Measurements from ENCODE around the gene ZNF804A. TPM values are rescaled to one million over a fixed set of nuclear protein-coding genes. Genes with fewer than 3 reads are reported as not detected.

ZNF804A gene
- total RNA-seq, 2 experiments from 2014 or later: not detected

- no peaks in the 10 kb centered on the region for H3K36me3 ChIP-seq (ENCODE audit: insufficient read depth, low read length)
- TF ChIP-seq CTCF (IDR thresholded peaks at IDR 0.05): no peak
- H3K27ac ChIP-seq (ENCODE audit: low read depth in 1 of 2, low read length in 2 of 2): no peak overlapping the region
- H3K9me3 ChIP-seq (ENCODE audit: control insufficient read depth in 1 of 2, insufficient read depth in 1 of 2, low read length in 2 of 2): no peaks in the 10 kb centered on the region
- ATAC-seq (ENCODE audit: poor library complexity) (no peak), DNase-seq (no peak)
- Mint-ChIP-seq H3K4me3 (no peak overlapping the region), H3K36me3 (ENCODE audit: low read depth) (no peaks in the 10 kb centered on the region), H3K9me3 (no peaks in the 10 kb centered on the region), H3K27me3 (peaks cover 29% of the 10 kb centered on the region), H3K4me1 (ENCODE audit: low read depth) (peaks cover 1% of the 10 kb centered on the region), H3K27ac (no peak overlapping the region)
- CTCF ChIA-PET: no interaction called here
- intact Hi-C loops (cut with DNase I, micrococcal nuclease): no loop called here
- POLR2A ChIA-PET: no interaction called here
- no peaks in the 10 kb centered on the region for H3K4me1 ChIP-seq (ENCODE audit: insufficient read depth, low read length)
- H3K27me3 ChIP-seq (ENCODE audit: control insufficient read depth in 1 of 2, insufficient read depth in 2 of 2, low read length in 2 of 2): peaks cover 12 to 20% of the 10 kb centered on the region in 2 experiments
- no peak overlapping the region for H3K4me3 ChIP-seq (ENCODE audit: low read length)
Observed at GRCh38 chr2:184602734-184603133, 4.4 kb downstream of the ZNF804A start.

DNA sequence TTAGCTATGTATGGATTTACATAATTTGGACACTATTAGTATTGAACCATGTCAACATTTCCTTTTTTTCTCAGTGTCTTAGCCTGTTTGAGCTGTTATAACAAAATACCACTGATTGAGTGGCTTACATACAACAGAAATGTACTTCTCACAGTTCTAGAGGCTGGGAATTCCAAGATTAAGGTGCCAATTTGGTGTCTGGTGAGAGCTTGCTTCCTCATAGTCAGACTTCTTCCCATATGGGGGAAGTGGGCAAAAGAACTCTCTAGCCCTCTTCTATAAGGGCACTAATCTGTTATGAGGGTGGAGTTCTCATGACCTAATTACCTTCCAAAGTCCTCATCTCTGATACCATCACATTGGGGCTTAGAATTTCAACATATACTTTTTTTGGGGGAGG is 12.6 kb downstream of the ZNF804A start:
- Mint-ChIP-seq H3K36me3 (ENCODE audit: low read depth) (no peaks in the 10 kb centered on the region), H3K9me3 (peaks cover 2% of the 10 kb centered on the region), H3K27ac (no peak overlapping the region), H3K27me3 (no peaks in the 10 kb centered on the region), H3K4me1 (ENCODE audit: low read depth) (no peaks in the 10 kb centered on the region), H3K4me3 (no peak overlapping the region)
- Histone ChIP-seq H3K4me3 (ENCODE audit: low read length) (no peak overlapping the region), H3K27ac (ENCODE audit: low read depth in 1 of 2, low read length in 2 of 2) (no peak overlapping the region), H3K4me1 (ENCODE audit: insufficient read depth, low read length) (no peaks in the 10 kb centered on the region), H3K9me3 (ENCODE audit: control insufficient read depth in 1 of 2, insufficient read depth in 1 of 2, low read length in 2 of 2) (no peaks in the 10 kb centered on the region), H3K27me3 (ENCODE audit: control insufficient read depth in 1 of 2, insufficient read depth in 2 of 2, low read length in 2 of 2) (no peaks in the 10 kb centered on the region), H3K36me3 (ENCODE audit: insufficient read depth, low read length) (no peaks in the 10 kb centered on the region)
- ChIA-PET CTCF (no interaction called here), POLR2A (no interaction called here)
- TF ChIP-seq CTCF (IDR thresholded peaks at IDR 0.05): no peak
- intact Hi-C loops (cut with DNase I, micrococcal nuclease): no loop called here
- DNase-seq (no peak), ATAC-seq (ENCODE audit: poor library complexity) (no peak)

DNA sequence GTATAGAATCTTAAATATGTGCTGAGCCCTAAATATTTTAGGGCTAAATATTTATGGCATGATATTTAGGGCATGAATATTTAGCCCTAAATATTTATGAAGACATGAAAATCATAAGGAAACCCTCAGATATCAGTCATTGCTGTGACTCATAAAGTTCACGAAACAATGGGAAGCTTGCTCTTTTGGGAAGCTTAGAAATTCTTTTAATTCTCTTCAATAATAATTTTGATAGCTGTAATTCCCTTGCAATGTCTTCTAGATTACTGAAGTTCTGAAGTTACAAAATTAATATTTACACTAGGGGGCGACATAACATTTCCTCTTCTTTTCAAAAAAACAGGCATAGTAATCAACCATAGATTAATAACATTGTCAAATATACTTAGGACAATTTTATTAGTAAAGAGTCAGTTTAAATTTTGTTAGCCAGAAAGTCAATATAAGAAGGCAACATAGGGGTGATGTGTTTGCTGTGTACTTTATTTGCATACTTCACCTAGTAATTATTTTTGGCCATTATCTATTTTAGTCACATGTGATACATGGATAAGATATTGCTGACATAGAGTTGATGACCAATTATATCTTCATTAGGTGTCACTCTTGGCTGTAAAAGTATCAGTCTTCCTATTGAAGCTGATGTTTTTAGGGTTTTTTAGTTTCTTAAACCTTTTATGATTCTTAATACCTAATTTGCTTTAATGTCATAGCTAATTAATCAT is 13.2 kb downstream of the ZNF804A start:
- no peaks in the 10 kb centered on the region for H3K27me3 ChIP-seq (ENCODE audit: control insufficient read depth in 1 of 2, insufficient read depth in 2 of 2, low read length in 2 of 2)
- H3K4me3 ChIP-seq (ENCODE audit: low read length): no peak overlapping the region
- Mint-ChIP-seq H3K27me3 (no peaks in the 10 kb centered on the region), H3K4me1 (ENCODE audit: low read depth) (no peaks in the 10 kb centered on the region), H3K36me3 (ENCODE audit: low read depth) (no peaks in the 10 kb centered on the region), H3K9me3 (peaks cover 2% of the 10 kb centered on the region), H3K4me3 (no peak overlapping the region), H3K27ac (no peak overlapping the region)
- no peak for TF ChIP-seq CTCF (IDR thresholded peaks at IDR 0.05)
- no peak for DNase-seq
- CTCF ChIA-PET: no interaction called here
- H3K27ac ChIP-seq (ENCODE audit: low read depth in 1 of 2, low read length in 2 of 2): no peak overlapping the region
- no peak for ATAC-seq (ENCODE audit: poor library complexity)
- no peaks in the 10 kb centered on the region for H3K9me3 ChIP-seq (ENCODE audit: control insufficient read depth in 1 of 2, insufficient read depth in 1 of 2, low read length in 2 of 2)
- H3K4me1 ChIP-seq (ENCODE audit: insufficient read depth, low read length): no peaks in the 10 kb centered on the region
- no peaks in the 10 kb centered on the region for H3K36me3 ChIP-seq (ENCODE audit: insufficient read depth, low read length)
- POLR2A ChIA-PET: no interaction called here
- intact Hi-C loops (cut with DNase I, micrococcal nuclease): no loop called here
